HepG2 (cell line): ENCODE measurements around the gene SCP2D1. TPM values are rescaled to one million over a fixed set of nuclear protein-coding genes. Genes with fewer than 3 reads are reported as not detected.

Experiments
- ATAC-seq: fragments of 200-7000 bp; cut with Tn5 transposase; 3 replicates; pipeline ENCODE4 v1.9.1; 2020; ENCODE audit warnings: mild to moderate bottlenecking, moderate library complexity
- BruUV-seq: library from RNA; stranded (reverse); fragments of 400-500 nt; replicated peaks from 2 replicates; lab custom pipeline; 2021; lab: Mats Ljungman, UMichigan
- CTCF ChIA-PET: fragments of 300-600 bp; formaldehyde crosslinking; extraction: SDS; loops from one replicate; lab custom pipeline; 2021; ENCODE audit warnings: low total read pairs, inconsistent platforms, low intra/inter-chr PET ratio; lab: Yijun Ruan, JAX
- POLR2A ChIA-PET: fragments of 350-600 bp; sonication (Branson Sonifier 250); formaldehyde crosslinking; loops from one replicate; lab custom pipeline; 2020; ENCODE audit warnings: antibody characterized with exemption, inconsistent platforms; lab: Yijun Ruan, JAX
- DNase-seq: peaks from one replicate; pipeline ENCODE4 v3.0.0-alpha.2; 2015; ENCODE audit warnings: low spot score
- FAIRE-seq: peaks from 3 replicates; lab custom pipeline; 2011; peaks lifted over from hg19 to GRCh38; lab: Jason Lieb, UNC
- H2AFZ ChIP-seq: one replicate; pipeline ENCODE4 v1.6.1; 2011; ENCODE audit warnings: low read length, inconsistent platforms
- H3K27ac ChIP-seq: fragments of 300-600 bp; 3 replicates; pipeline ENCODE4 v1.8.0; 2011; ENCODE audit warnings: mixed run types, mild to moderate bottlenecking, mixed read lengths, low read length, inconsistent platforms; ENCODE audit not compliant: insufficient read depth; ENCODE audit errors: extremely low read length
- H3K27me3 ChIP-seq, 2 experiments: fragments of 200-600 bp in 1 of 2; 2 replicates in 1 of 2; 3 replicates in 1 of 2; pipeline versions ENCODE4 v1.6.0 to v1.8.0; 2011; ENCODE audit warnings: low read length in 2 of 2, mild to moderate bottlenecking in 2 of 2, moderate library complexity in 2 of 2, inconsistent platforms in 1 of 2; ENCODE audit not compliant: insufficient read depth in 2 of 2, control insufficient read depth in 1 of 2
- H3K36me3 ChIP-seq, 2 experiments: fragments of 200-600 bp in 1 of 2; replicated peaks in 1 of 2; 2 replicates in 1 of 2; 3 replicates in 1 of 2; pipeline versions ENCODE4 v1.5.1 to v1.8.0; 2011; ENCODE audit warnings: low read length in 2 of 2, inconsistent platforms in 1 of 2; ENCODE audit not compliant: insufficient read depth in 2 of 2, control insufficient read depth in 1 of 2
- H3K4me1 ChIP-seq: 2 replicates; pipeline ENCODE4 v1.5.1; 2012; ENCODE audit warnings: low read length, inconsistent platforms; ENCODE audit not compliant: insufficient read depth
- H3K4me2 ChIP-seq: 2 replicates; pipeline ENCODE4 v1.6.0; 2011; ENCODE audit warnings: low read depth, low read length, inconsistent platforms
- H3K4me3 ChIP-seq, 3 experiments: fragments of 200-600 bp in 1 of 3; sonication (generic), shearing (Covaris generic) in 1 of 3; replicated peaks in 1 of 3; 2 replicates each; pipeline ENCODE4 v1.5.1; 2011 to 2016; ENCODE audit warnings: low read length in 3 of 3, inconsistent platforms in 2 of 3, low read depth in 2 of 3, mild to moderate bottlenecking in 2 of 3, control low read depth in 1 of 3, mixed read lengths in 1 of 3; ENCODE audit not compliant: insufficient read depth in 1 of 3
- H3K79me2 ChIP-seq: one replicate; pipeline ENCODE4 v1.6.1; 2011; ENCODE audit warnings: low read length, inconsistent platforms; ENCODE audit not compliant: insufficient read depth
- H3K9ac ChIP-seq: 2 replicates; pipeline ENCODE4 v1.6.0; 2011; ENCODE audit warnings: mild to moderate bottlenecking, low read depth, low read length, inconsistent platforms; ENCODE audit not compliant: insufficient read depth
- H3K9me3 ChIP-seq: 2 replicates; pipeline ENCODE4 v1.5.1; 2012; ENCODE audit warnings: mild to moderate bottlenecking, low read length
- H4K20me1 ChIP-seq: 2 replicates; pipeline ENCODE4 v1.6.0; 2011; ENCODE audit warnings: inconsistent platforms, mild to moderate bottlenecking, low read length, moderate library complexity; ENCODE audit not compliant: insufficient read depth
- ATF7 ChIP-seq, 2 experiments: fragments of 450-650 bp in 1 of 2; sonication (generic) in 1 of 2; formaldehyde crosslinking in 1 of 2; IDR thresholded peaks; 2 replicates each; pipeline versions ENCODE4 v1.4.0 to v1.6.1; 2016 to 2020; ENCODE audit warnings: antibody characterized with exemption in 1 of 2, mild to moderate bottlenecking in 1 of 2, missing genetic modification reagents in 1 of 2
- CAMTA2 ChIP-seq: sonication (generic); formaldehyde crosslinking; IDR thresholded peaks from 2 replicates; pipeline ENCODE4 v1.4.0; 2020; ENCODE audit warnings: mild to moderate bottlenecking, missing genetic modification reagents, borderline replicate concordance
- CEBPB ChIP-seq: IDR thresholded peaks from 2 replicates; pipeline ENCODE4 v1.6.1; 2011; ENCODE audit warnings: low read depth, low read length, improper control_type of control experiment, borderline replicate concordance
- FOSL1 ChIP-seq: sonication (generic); formaldehyde crosslinking; IDR thresholded peaks from 2 replicates; pipeline ENCODE4 v1.9.0; 2021; ENCODE audit warnings: missing genetic modification reagents, borderline replicate concordance
- THAP11 ChIP-seq: IDR thresholded peaks from 2 replicates; pipeline ENCODE4 v1.6.1; 2016; ENCODE audit warnings: missing biosample characterization, missing genetic modification reagents
- TSC22D2 ChIP-seq: sonication (generic); formaldehyde crosslinking; IDR thresholded peaks from 2 replicates; pipeline ENCODE4 v1.5.1; 2020; ENCODE audit warnings: missing genetic modification reagents, mild to moderate bottlenecking, borderline replicate concordance
- ZNF224 ChIP-seq: sonication (generic); formaldehyde crosslinking; IDR thresholded peaks from 2 replicates; pipeline ENCODE4 v1.5.0; 2020; ENCODE audit warnings: mild to moderate bottlenecking, missing genetic modification reagents
- WGBS: methylation state at CpG from one replicate; pipeline ENCODE4 v1.1.6; 2017; ENCODE audit warnings: low lambda C conversion rate; 5-methylcytosine and 5-hydroxymethylcytosine counted together
- in situ Hi-C: cut with HindIII; loops from 2 replicates; pipeline ENCODE4 v1.10.0; 2017; ENCODE audit warnings: low pct_unique_long_range_greater_than_20kb; ENCODE audit not compliant: extremely low pct_ligation_motif_present
- intact Hi-C: fragments of 100-400 bp; cut with micrococcal nuclease; formaldehyde crosslinking; loops from one replicate; pipeline ENCODE4 v1.10.0; 2022; ENCODE audit not compliant: unreplicated experiment
- polyA plus RNA-seq, 8 experiments: library from polyadenylated mRNA; depleted of rRNA in 3 of 8; stranded (reverse) in 7 of 8; unstranded in 1 of 8; fragments of >200 nt; fragmentation: Illumina TruSeq in 4 of 8; extraction: Trizol in 4 of 8; gene quantifications; 2 replicates each; pipeline versions ENCODE4 v1.2.1 to v1.2.3, GENCODE V29; 2011 to 2016; ENCODE audit warnings: low read depth in 4 of 8, missing spikeins in 1 of 8, mixed read lengths in 1 of 8; ENCODE audit not compliant: insufficient read depth in 1 of 8
- total RNA-seq, 5 experiments: library from RNA; depleted of rRNA; stranded (reverse); fragments of >200 nt; fragmentation: Illumina TruSeq; extraction: Trizol; gene quantifications; 2 replicates each; pipeline ENCODE4 v1.2.3, GENCODE V29; 2016; ENCODE audit warnings: low read depth in 1 of 5
- TF ChIP-seq, protein P1 (sequence below): sonication (generic); formaldehyde crosslinking; IDR thresholded peaks from 2 replicates; pipeline ENCODE4 v1.4.0; 2020; ENCODE audit warnings: missing genetic modification reagents

Gene SCP2D1
- total and polyA plus RNA-seq, 2 of the 13 experiments (the other 11 are each of a cell fraction or from before 2014, with no cell fraction given): not detected

DNA sequence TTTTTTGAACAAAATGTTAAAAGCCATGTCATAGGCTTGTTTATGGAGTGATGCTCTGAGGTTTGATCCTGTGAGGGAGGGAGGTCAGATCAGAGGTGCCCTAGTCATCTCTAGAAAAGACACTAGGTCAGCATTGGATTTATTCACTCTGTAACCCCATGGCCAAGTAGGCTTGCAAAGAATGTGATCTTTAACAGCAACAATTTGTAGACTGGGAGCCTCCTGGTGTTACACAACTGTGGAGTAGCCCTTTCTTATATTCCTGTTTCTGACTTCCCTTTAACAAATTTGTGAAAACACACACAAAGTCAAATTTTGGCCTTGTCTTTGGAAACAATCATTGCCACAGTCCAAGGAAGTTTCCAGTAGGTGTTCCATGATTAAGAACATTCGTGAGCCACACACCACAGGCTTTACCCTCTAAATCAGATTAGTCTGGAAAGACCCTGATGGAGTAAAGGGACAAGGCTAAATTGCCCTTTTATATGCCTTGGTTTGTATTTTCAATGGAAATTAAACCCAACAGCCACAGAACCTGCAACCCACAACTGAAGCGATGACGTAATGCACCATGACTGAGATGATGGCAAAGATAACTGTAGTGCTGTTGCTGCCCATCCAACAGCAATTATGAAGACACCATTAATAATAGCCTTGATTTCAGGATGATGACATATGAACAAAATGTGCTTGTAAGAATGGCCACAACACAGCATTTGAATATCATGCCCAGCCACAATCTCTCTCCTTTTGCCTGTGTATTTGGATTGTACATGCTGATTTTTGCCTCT, 22.1 kb downstream of the SCP2D1 start:
- in situ Hi-C loops: no loop called here
- no peaks in the 10 kb centered on the region for H3K4me1 ChIP-seq
- TF ChIP-seq CAMTA2 (CRISPR knock-in tag): no peak
- TF ChIP-seq, protein P1, sequence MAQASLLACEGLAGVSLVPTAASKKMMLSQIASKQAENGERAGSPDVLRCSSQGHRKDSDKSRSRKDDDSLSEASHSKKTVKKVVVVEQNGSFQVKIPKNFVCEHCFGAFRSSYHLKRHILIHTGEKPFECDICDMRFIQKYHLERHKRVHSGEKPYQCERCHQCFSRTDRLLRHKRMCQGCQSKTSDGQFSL (CRISPR knock-in tag): no peak
- no peak for TF ChIP-seq FOSL1 (CRISPR knock-in tag)
- peak; percentile 92 for TF ChIP-seq ATF7 (IDR thresholded peaks at IDR 0.05)
- no peak for TF ChIP-seq ATF7 (CRISPR knock-in tag; IDR thresholded peaks at IDR 0.05)
- no peak for TF ChIP-seq TSC22D2 (CRISPR knock-in tag)
- TF ChIP-seq THAP11 (CRISPR knock-in tag): no peak
- no peak for TF ChIP-seq ZNF224 (CRISPR knock-in tag)
- TF ChIP-seq CEBPB: peak; percentile 41; the same call in 1 of the 2 replicates
- TF ChIP-seq, all 625 proteins: peak for 2
- H3K36me3 ChIP-seq: no peaks in the 10 kb centered on the region
- POLR2A ChIA-PET: no interaction called here
- H2AFZ ChIP-seq: no peak overlapping the region
- H3K27ac ChIP-seq: no peak overlapping the region
- H3K4me3 ChIP-seq: no peak overlapping the region
- DNase-seq (no peak), FAIRE-seq (no peak), ATAC-seq (no peak)
- peaks cover 0 to 8% of the 10 kb centered on the region in 2 experiments; a peak in 1 of 5 replicates for H3K27me3 ChIP-seq
- BruUV-seq: no TSS peak
- no peaks in the 10 kb centered on the region for H4K20me1 ChIP-seq
- no peaks in the 10 kb centered on the region for H3K79me2 ChIP-seq
- H3K9me3 ChIP-seq: no peaks in the 10 kb centered on the region
- CTCF ChIA-PET: no interaction called here
- 59% methylated on average over 3 of the region's 3 CpGs for WGBS
- intact Hi-C loops: no loop called here
- no peak overlapping the region for H3K4me2 ChIP-seq
- H3K9ac ChIP-seq: no peak overlapping the region
